Activated CD4-positive, alpha-beta T cell treated with anti-CD3 and anti-CD28 coated beads, Interleukin-2, amount 10 ng/mL, durations not matched to agents 7 days and 5 days (primary cell): ENCODE data around the gene TEF. TPM values are rescaled to one million over a fixed set of nuclear protein-coding genes. Genes with fewer than 3 reads are reported as not detected.
"Not testable (repeated sequence)": the region's sequence is repeated elsewhere in the genome, so short reads cannot be mapped to it uniquely, and the experiment has no call there.

ENCODE experiments used
- CTCF ChIA-PET: fragments of 350-600 bp; sonication (Branson Sonifier 250); formaldehyde crosslinking; loops from one replicate; lab custom pipeline; 2021; ENCODE audit warnings: antibody characterized with exemption; lab: Charles Lee
- POLR2A ChIA-PET: fragments of 350-600 bp; sonication (Branson Sonifier 250); formaldehyde crosslinking; loops from one replicate; lab custom pipeline; 2021; ENCODE audit warnings: antibody characterized with exemption; lab: Charles Lee
- DNase-seq: peaks from one replicate; pipeline ENCODE4 v3.0.0-alpha.2; 2020
- H3K27ac Mint-ChIP-seq: one replicate; pipeline ENCODE4 v1.8.0; 2021; ENCODE audit warnings: mild to moderate bottlenecking, moderate library complexity, mixed read lengths
- H3K27me3 Mint-ChIP-seq: one replicate; pipeline ENCODE4 v1.8.0; 2021; ENCODE audit warnings: mixed read lengths
- H3K36me3 Mint-ChIP-seq: one replicate; pipeline ENCODE4 v1.8.0; 2021; ENCODE audit warnings: low read depth, mixed read lengths
- H3K4me1 Mint-ChIP-seq: one replicate; pipeline ENCODE4 v1.8.0; 2021; ENCODE audit warnings: mixed read lengths
- H3K4me3 Mint-ChIP-seq: one replicate; pipeline ENCODE4 v1.8.0; 2021; ENCODE audit warnings: mild to moderate bottlenecking, moderate library complexity, mixed read lengths
- H3K9me3 Mint-ChIP-seq: one replicate; pipeline ENCODE4 v1.8.0; 2021; ENCODE audit warnings: mixed read lengths
- total RNA-seq, 2 experiments: library from RNA; stranded (reverse); gene quantifications; one replicate each; pipeline ENCODE4 v1.2.3, GENCODE V29; 2021

Gene TEF
- total RNA-seq, 2 experiments from 2014 or later: 3.4 to 4.7 TPM

DNA sequence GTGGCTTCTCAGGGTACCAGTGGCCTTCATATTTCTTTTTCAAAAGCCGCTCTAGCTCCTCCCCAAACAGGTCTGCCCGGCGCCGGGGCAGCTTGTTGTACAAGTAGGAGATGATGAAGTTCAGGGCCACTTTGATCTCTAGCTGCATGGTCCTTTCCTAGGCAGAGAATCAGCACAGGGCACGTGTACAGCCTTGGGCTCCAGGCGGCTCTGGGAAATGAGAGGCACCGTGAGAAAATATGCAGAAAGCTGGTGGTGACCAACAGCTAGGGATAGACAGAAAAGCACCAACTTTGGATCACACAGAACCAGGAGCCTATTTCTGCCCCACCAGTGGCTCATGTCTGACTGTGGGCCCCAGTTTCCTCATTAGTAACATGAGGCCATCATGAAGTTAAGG lies 55.5 kb downstream of the TEF start:
- Mint-ChIP-seq H3K36me3 (peaks cover 31% of the 10 kb centered on the region), H3K27ac (peak overlapping the region; percentile 27), H3K4me3 (no peak overlapping the region), H3K4me1 (peaks cover 4% of the 10 kb centered on the region), H3K27me3 (no peaks in the 10 kb centered on the region), H3K9me3 (no peaks in the 10 kb centered on the region)
- CTCF ChIA-PET: interaction anchor here (0.6 to 2.8 kb wide), 4 partner anchors 8 to 37 kb away, joined by 3 to 11 read pairs (median 4); no protein-coding TSS in a partner anchor
- no peak for DNase-seq
- POLR2A ChIA-PET: no interaction called here

DNA sequence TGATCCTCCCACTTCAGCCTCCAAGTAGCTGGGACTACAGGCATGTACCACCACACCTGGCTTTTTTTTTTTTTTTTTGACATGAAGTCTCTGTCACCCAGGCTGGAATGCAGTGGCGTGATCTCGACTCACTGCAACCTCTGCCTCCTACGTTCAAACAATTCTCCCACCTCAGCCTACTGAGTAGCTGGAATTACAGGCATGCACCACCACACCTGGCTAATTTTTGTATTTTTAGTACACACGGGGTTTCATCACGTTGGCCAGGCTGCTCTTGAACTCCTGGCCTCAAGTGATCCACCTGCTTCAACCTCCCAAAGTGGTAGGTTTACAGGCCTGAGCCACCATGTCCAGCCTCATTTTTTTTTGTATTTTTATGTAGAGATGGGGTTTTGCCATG lies 58.8 kb downstream of the TEF start:
- H3K27ac Mint-ChIP-seq, POLR2A ChIA-PET, H3K27me3 Mint-ChIP-seq, DNase-seq, CTCF ChIA-PET, H3K9me3 Mint-ChIP-seq, H3K4me3 Mint-ChIP-seq: not testable (repeated sequence)
- H3K4me1 Mint-ChIP-seq: peaks cover 18% of the 10 kb centered on the region
- peaks cover 35% of the 10 kb centered on the region for H3K36me3 Mint-ChIP-seq

DNA sequence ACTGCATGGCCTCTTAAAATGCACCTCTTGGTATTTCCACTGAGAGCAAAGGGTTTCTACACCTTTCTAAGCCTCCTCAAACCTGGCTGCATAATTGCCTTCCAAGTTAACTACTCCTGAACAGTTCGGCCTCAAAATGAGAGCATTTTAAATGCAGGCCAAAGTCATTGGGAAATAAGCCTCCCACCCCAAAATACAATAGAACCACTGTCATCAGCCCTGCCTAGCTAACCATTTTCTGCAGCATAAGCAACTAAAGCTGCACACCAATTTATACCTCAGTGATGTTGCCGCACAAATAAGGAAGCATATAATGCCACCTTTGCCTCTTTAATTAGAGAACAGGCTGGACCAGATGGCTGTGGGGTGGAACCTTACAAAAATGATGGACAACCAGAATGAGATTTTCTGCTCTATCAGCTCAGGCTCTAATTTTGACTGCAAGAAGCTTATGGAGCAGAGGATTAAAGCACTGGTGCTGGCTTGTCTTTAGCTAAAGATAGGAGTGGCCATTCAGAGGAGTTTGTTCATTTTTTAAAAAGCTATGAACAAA lies 60.6 kb downstream of the TEF start:
- POLR2A ChIA-PET: no interaction called here
- Mint-ChIP-seq H3K9me3 (no peaks in the 10 kb centered on the region), H3K27me3 (no peaks in the 10 kb centered on the region), H3K36me3 (peaks cover 19% of the 10 kb centered on the region), H3K4me1 (peaks cover 18% of the 10 kb centered on the region), H3K4me3 (no peak overlapping the region), H3K27ac (no peak overlapping the region)
- DNase-seq: no peak
- CTCF ChIA-PET: interaction anchor here (1.1 kb wide), 1 partner anchor 21 kb away, joined by 4 read pairs; no protein-coding TSS in a partner anchor

DNA sequence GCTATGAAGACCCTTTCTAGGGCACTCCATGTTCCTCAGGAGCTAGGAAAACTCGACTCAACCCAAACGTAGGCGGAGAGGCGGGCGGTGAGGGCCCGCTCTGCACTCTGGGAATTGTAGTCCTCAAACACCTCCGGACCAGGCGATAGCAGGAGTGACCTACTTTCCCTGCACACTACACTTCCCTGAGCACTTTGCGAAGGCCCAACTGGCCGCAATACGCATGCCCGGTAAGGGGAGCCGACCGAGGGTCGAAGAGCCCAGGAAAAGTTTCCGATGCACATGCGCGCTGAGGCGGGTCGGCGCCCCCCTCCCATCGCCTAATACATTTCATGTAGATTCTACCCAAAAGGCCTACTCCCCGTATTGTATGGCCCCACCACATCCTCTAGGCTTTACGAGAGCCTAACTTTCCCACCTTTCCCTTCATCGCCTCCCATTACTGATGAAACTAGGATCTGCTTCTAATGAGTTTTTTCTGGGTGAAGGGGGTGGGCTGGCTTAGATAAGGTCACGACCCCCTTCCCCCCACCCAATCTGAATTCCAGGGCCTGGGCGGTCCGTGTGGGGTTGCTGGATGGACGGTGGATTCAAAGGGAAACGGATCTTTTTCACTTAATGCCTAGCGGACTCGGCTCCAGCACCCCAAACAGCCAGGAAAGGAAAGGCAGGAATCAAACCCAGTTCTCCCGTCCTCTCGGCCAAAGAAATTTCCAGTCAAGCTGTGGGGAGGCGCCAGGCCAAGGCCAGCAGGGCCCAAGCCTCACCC lies 62.8 kb downstream of the TEF start:
- Mint-ChIP-seq H3K4me1 (peaks cover 27% of the 10 kb centered on the region), H3K27ac (peak overlapping the region; percentile 96), H3K9me3 (no peaks in the 10 kb centered on the region), H3K27me3 (no peaks in the 10 kb centered on the region), H3K4me3 (peak overlapping the region; percentile 82), H3K36me3 (peaks cover 16% of the 10 kb centered on the region)
- DNase-seq: peak; percentile 85
- CTCF ChIA-PET: interaction anchor here (1.2 kb wide), 1 partner anchor 41 kb away, joined by 8 read pairs; no protein-coding TSS in a partner anchor
- POLR2A ChIA-PET: interaction anchor here (0.6 to 2.6 kb wide), 2 partner anchors 24 to 29 kb away, joined by 3 to 10 read pairs; partner anchors contain the start of genes ACO2 and PHF5A

DNA sequence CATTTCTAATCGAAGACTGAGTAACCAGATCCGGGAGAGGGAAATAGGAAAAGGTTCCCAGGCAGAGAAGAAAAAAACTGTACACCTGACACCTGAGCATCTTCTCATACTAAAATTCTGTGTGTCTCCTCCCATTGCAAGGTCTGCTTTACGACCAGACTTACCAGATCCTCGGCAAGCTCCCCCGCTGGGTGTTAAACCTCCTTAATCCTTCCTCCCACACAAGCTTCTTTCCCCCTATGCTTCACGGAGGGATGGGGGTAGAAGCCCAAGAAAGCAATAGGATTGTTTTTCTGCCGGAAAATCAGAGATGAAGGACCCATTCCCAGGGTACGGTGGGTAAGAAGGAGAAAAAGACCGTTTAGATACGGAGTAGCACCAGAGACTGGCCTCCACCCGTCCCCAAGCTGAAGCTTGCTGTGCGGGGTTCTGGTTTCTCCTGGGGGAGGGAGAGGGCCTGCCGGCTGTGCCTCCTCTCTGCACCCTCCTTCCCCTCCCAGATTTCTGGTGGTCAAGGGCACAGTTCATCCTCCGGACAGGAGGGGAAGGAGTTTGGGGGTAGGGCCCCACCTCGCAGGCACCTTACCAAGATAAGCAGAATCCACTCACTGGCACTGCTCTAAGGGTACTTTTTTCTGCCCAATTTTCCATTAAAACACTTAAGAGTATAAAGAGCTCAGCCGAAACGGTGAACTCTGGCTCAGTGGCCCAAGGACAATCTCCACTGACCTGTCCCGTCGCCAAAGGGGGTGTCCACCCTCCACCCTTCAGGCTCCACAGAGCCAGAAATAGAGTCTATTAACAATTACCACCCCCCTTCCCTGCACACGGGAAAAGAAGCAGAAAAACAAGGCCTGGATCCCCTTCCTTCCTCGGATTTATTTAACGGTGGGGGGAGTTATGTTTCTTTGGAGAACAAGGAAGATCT lies 63.7 kb downstream of the TEF start:
- H3K4me1 Mint-ChIP-seq: peaks cover 27% of the 10 kb centered on the region
- H3K4me3 Mint-ChIP-seq: peak overlapping the region; percentile 82
- ChIA-PET POLR2A (interaction anchor here (0.6 to 2.6 kb wide), 2 partner anchors 23 to 28 kb away, joined by 3 to 10 read pairs; partner anchors contain the start of genes ACO2 and PHF5A), CTCF (interaction anchor here (0.9 to 1.8 kb wide), 4 partner anchors 12 to 41 kb away, joined by 3 to 9 read pairs (median 6); partner anchors contain the start of genes ACO2 and PHF5A)
- no peaks in the 10 kb centered on the region for H3K9me3 Mint-ChIP-seq
- peaks cover 16% of the 10 kb centered on the region for H3K36me3 Mint-ChIP-seq
- no peaks in the 10 kb centered on the region for H3K27me3 Mint-ChIP-seq
- DNase-seq: peak; percentile 42
- H3K27ac Mint-ChIP-seq: peak overlapping the region; percentile 96

DNA sequence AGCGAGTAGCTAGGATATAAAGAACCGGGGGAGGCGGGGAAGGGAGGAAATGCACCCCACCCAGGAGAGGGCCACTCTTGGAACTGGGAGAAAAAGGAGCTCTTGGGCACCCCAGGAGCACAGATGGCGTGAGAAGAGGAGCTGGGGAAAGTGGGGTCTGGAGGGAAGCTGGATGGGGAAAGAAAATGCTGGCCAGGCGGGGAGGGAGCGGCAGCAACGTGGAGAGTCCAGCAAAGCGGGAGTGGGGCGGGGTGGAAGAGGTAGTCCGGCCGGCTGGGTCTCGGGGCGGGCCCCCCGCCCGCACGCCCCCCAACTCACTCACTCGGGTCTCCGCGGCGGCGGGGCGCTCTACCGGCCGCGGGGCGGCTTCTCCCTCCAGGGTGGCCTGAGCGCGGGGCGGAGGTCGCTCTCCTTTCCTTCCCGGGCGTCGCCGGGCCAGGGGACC lies 64.3 kb downstream of the TEF start:
- Mint-ChIP-seq H3K9me3 (no peaks in the 10 kb centered on the region), H3K36me3 (peaks cover 16% of the 10 kb centered on the region), H3K4me3 (peak overlapping the region; percentile 82), H3K27me3 (no peaks in the 10 kb centered on the region), H3K4me1 (peaks cover 27% of the 10 kb centered on the region), H3K27ac (peak overlapping the region; percentile 96)
- CTCF ChIA-PET: interaction anchor here (0.9 to 1.8 kb wide), 5 partner anchors 11 to 43 kb away, joined by 3 to 9 read pairs (median 4); partner anchors contain the start of genes ACO2 and PHF5A
- peak; percentile 19 for DNase-seq
- POLR2A ChIA-PET: interaction anchor here (0.6 to 2.6 kb wide), 2 partner anchors 20 to 22 kb away, joined by 4 to 10 read pairs; partner anchors contain the start of genes ACO2 and PHF5A

DNA sequence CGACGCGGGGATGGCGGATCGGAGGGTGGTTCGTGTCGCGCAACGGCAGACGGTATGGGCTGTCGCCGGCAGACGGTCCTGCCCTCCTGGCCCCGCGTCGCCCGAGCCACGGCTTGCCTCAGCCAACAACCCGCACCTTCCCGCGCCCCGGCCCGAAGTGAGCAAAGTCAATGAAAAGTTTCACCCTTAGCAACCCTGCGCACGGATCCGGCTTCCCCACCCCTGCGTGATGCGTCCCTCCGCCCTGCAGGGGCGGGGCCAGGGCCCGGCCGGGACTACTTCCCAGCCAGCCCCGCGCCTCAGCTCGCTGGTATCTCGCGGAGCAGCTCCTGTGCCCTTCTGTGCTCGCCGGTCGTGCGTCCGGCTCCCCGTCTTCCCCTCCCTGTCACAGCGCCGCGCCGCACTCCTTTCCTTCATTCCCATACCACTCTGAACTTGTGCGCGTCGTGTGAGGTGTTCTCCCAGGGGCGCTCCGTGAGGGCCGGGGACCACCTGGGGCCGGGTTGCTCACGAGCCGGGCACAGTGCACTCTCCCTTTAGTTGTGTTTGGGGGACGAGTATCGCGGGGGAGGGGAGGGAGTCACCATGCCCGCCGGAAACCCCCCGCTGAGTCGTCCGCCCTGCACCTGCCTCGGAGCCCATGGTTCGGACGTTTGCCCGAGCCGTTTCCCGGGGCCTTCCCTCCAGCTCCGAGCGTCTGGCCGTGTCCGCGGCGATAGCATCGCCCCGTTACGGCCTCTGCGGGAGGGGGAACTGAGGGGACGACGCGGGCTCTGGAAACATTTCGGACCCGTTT lies 65.1 kb downstream of the TEF start, which contains the start of gene TOB2:
Gene TOB2 (minus strand): TSS at position 163 of the 796 bp plus-strand sequence. CDS start 9,456 bp downstream, outside the sequence.
- no peaks in the 10 kb centered on the region for H3K9me3 Mint-ChIP-seq
- H3K36me3 Mint-ChIP-seq: peaks cover 14% of the 10 kb centered on the region
- DNase-seq: peak; percentile 93
- H3K4me1 Mint-ChIP-seq: peaks cover 27% of the 10 kb centered on the region
- peak within 1 kb of the TSS; percentile 96 for H3K27ac Mint-ChIP-seq
- CTCF ChIA-PET: interaction anchor here (0.9 to 1.8 kb wide), 5 partner anchors 10 to 79 kb away, joined by 4 to 9 read pairs (median 4); partner anchors contain the start of genes ACO2 and PHF5A
- no peaks in the 10 kb centered on the region for H3K27me3 Mint-ChIP-seq
- H3K4me3 Mint-ChIP-seq: peak within 1 kb of the TSS; percentile 82
- POLR2A ChIA-PET: interaction anchor here (0.6 to 2.6 kb wide), 3 partner anchors 21 to 34 kb away, joined by 3 to 10 read pairs (median 4); partner anchors contain the start of genes ACO2 and PHF5A

DNA sequence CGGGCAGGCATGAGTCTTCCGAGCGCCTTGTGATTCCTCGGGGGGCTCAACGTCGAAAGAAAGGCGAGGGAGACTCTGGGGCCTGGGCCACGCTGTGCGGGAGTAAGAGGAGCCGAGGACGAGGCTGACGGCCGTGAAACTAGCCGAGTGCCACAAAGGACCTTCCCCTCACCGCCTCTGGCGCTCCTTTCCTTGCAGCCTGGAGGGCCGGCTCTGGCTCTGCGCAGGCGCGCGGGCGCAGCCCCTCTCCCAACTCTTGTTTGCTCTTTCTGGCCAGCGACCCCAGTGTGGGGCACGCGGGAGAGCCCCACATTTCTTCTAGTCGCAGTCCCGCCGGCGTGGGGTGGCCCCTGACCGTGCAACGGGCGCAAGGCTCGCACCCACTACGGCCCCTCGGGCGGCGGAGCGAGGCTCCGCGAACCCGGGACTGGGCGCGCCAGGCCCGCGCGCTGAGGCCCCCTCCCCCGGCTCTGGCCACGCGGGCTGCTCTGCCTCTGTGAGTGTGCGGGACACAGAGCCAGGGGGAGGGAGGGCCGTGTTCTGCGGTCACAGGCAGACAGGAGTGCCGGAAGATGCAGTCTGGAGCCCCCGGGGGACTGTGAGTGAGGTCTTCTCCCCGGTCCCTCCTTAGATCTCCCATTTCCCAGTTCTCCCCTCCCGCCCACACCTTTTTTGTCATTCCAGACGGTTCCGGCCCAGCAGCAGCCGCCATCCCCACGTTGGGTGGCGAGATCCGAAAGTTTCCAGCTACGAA lies 65.9 kb downstream of the TEF start:
- Mint-ChIP-seq H3K27me3 (no peaks in the 10 kb centered on the region), H3K4me1 (peaks cover 23% of the 10 kb centered on the region), H3K4me3 (peak overlapping the region; percentile 82), H3K36me3 (peaks cover 11% of the 10 kb centered on the region), H3K9me3 (no peaks in the 10 kb centered on the region), H3K27ac (peak overlapping the region; percentile 93)
- peak; percentile 61 for DNase-seq
- CTCF ChIA-PET: interaction anchor here (0.6 to 1.8 kb wide), 6 partner anchors 15 to 78 kb away, joined by 3 to 9 read pairs (median 4); partner anchors contain the start of genes ACO2 and PHF5A
- POLR2A ChIA-PET: interaction anchor here (0.6 to 2.6 kb wide), 4 partner anchors 21 to 35 kb away, joined by 3 to 10 read pairs (median 4); partner anchors contain the start of genes ACO2 and PHF5A

DNA sequence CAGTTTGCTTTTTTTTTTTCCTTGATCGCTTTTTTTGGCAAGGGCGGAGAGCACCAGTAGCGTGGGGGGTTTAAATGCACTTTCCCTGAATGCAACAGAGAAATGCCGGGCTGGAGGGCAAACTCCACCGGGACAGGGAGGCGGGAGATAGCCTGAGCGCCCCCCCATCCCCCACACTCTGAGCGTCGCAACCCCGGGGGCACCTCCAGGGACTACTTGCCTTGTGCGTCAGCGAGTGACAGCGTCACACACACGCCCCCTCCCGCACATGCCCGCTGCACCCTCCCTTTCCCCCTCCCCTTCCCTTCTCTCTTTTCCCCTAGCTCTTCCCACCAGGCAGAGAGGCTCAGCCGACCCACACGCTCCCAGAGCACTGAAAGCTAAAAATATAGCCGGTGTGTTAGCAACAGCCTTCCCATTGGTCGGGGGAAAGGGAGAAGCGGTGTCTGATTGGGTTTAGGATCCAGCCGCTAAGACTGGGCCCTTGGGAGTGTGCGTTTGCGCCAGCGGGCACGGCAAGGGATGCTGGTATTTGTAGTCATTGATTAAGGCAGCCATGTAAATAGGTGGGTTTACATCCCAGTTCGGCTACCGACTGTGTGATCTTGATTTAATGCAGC lies 66.6 kb downstream of the TEF start:
- Mint-ChIP-seq H3K9me3 (no peaks in the 10 kb centered on the region), H3K4me3 (peak overlapping the region; percentile 82)
- CTCF ChIA-PET: interaction anchor here (0.6 to 1.3 kb wide), 5 partner anchors 20 to 106 kb away, joined by 3 to 5 read pairs (median 3); partner anchors contain the start of genes ACO2 and PHF5A

More for the DNA sequence above, 66.6 kb downstream of the TEF start:
- DNase-seq: peak; percentile 96
- POLR2A ChIA-PET: interaction anchor here (0.7 to 1.0 kb wide), 2 partner anchors 20 to 36 kb away, joined by 3 to 5 read pairs; partner anchors contain the start of genes ACO2 and PHF5A
- peak overlapping the region; percentile 93 for H3K27ac Mint-ChIP-seq
- no peaks in the 10 kb centered on the region for H3K27me3 Mint-ChIP-seq
- peaks cover 16% of the 10 kb centered on the region for H3K4me1 Mint-ChIP-seq
- H3K36me3 Mint-ChIP-seq: peaks cover 6% of the 10 kb centered on the region
